GM13976 (cell line): ENCODE data around the gene CD300LG.

Source experiments
- DNase-seq: peaks from one replicate; pipeline ENCODE4 v3.0.0; 2012; ENCODE audit warnings: low spot score
- CTCF ChIP-seq: IDR thresholded peaks from 2 replicates; pipeline ENCODE4 v1.5.1; 2012; ENCODE audit warnings: borderline replicate concordance, mild to moderate bottlenecking; ENCODE audit not compliant: insufficient read depth; ENCODE audit errors: extremely low read depth, missing control alignments, control extremely low read depth
- in situ Hi-C: fragments of 300-500 bp; cut with MboI; formaldehyde crosslinking; loops from one replicate; pipeline ENCODE4 v1.12.0; 2022; ENCODE audit warnings: low sequenced_read_pairs, mixed read lengths, inconsistent platforms; ENCODE audit not compliant: unreplicated experiment

The CD300LG gene

GRCh38 chr17:43830510-43831140 is 16.4 kb upstream of the CD300LG start:
- no peak for DNase-seq
- no peak for TF ChIP-seq CTCF
- in situ Hi-C loops, result no loop called here

GRCh38 chr17:43831633-43832032 is 15.3 kb upstream of the CD300LG start:
- no peak for DNase-seq
- in situ Hi-C loops, result no loop called here
- no peak for TF ChIP-seq CTCF

- no peak for TF ChIP-seq CTCF
- no peak for DNase-seq
- in situ Hi-C loops, result no loop called here
Observed at GRCh38 chr17:43832168-43832975, 14.6 kb upstream of the CD300LG start.

GRCh38 chr17:43832976-43833829 is 13.8 kb upstream of the CD300LG start, which contains the start of gene MPP3:
MPP3 (minus strand) TSS chr17:43833146; CDS start chr17:43831906, 1,240 bp downstream.
- peak; percentile 72 for DNase-seq
- in situ Hi-C loops, result no loop called here
- TF ChIP-seq CTCF, result no peak

- no peak for TF ChIP-seq CTCF
- DNase-seq, result no peak
- in situ Hi-C loops, result no loop called here
Observed at GRCh38 chr17:43834106-43834505, 12.9 kb upstream of the CD300LG start.

- TF ChIP-seq CTCF, result no peak
- DNase-seq, result no peak
- in situ Hi-C loops, result no loop called here
Observed at GRCh38 chr17:43839670-43840108, 7.3 kb upstream of the CD300LG start.
